Suprapubic skin (tissue), 4 donors: ENCODE results near the gene ABHD10. TPM values are rescaled to one million over a fixed set of nuclear protein-coding genes. Genes with fewer than 3 reads are reported as not detected.

Experiments
- DNase-seq, 2 donors: peaks; one replicate each; pipeline ENCODE4 v3.0.0-alpha.2; 2019; ENCODE audit warnings: low spot score in 2 of 2
- H3K27ac ChIP-seq: fragments of 200-600 bp; sonication (generic); one replicate; pipeline ENCODE4 v1.5.1; 2019
- H3K27me3 ChIP-seq: fragments of 200-600 bp; sonication (generic); one replicate; pipeline ENCODE4 v1.5.1; 2019
- H3K36me3 ChIP-seq: fragments of 200-600 bp; sonication (generic); one replicate; pipeline ENCODE4 v1.5.1; 2019
- H3K4me1 ChIP-seq: fragments of 200-600 bp; sonication (generic); one replicate; pipeline ENCODE4 v1.5.1; 2019
- H3K4me3 ChIP-seq: fragments of 200-600 bp; sonication (generic); one replicate; pipeline ENCODE4 v1.5.1; 2019; ENCODE audit warnings: mild to moderate bottlenecking
- H3K9me3 ChIP-seq: fragments of 200-600 bp; sonication (generic); one replicate; pipeline ENCODE4 v1.5.1; 2019
- CTCF ChIP-seq, 2 donors: fragments of 200-600 bp in 1 of 2; fragments of 450-650 bp in 1 of 2; sonication (generic) in 1 of 2; IDR thresholded peaks; one replicate each; pipeline ENCODE4 v1.5.1; 2016 to 2019; ENCODE audit warnings: antibody characterized with exemption in 2 of 2, mild to moderate bottlenecking in 1 of 2, moderate library complexity in 1 of 2
- EP300 ChIP-seq: sonication (generic); formaldehyde crosslinking; IDR thresholded peaks from one replicate; pipeline ENCODE4 v1.6.1; 2017; ENCODE audit warnings: antibody characterized with exemption
- POLR2A ChIP-seq, 2 donors: fragments of 450-650 bp; IDR thresholded peaks; one replicate each; pipeline ENCODE4 v1.6.1; 2017; ENCODE audit warnings: antibody characterized with exemption in 2 of 2, mild to moderate bottlenecking in 2 of 2, moderate library complexity in 2 of 2
- POLR2AphosphoS5 ChIP-seq, 3 donors: sonication (generic); formaldehyde crosslinking; IDR thresholded peaks; one replicate each; pipeline ENCODE4 v1.6.1; 2017; ENCODE audit warnings: antibody characterized with exemption in 3 of 3
- WGBS: methylation state at CpG from one replicate; pipeline ENCODE4 v1.1.5; 2018; 5-methylcytosine and 5-hydroxymethylcytosine counted together
- total RNA-seq, 4 donors: library from RNA; depleted of rRNA; stranded (reverse); fragments of >200 nt; gene quantifications; one replicate each; pipeline ENCODE4 v1.1.0, GENCODE V29; 2016

The ABHD10 gene
- total RNA-seq, 4 donors from 2014 or later, result 10.7 to 17.0 (median 12.7) TPM

GRCh38 chr3:112000966-112001365 lies 22.1 kb downstream of the ABHD10 start:
- WGBS, result 83% methylated on average over 2 of the region's 2 CpGs
- Histone ChIP-seq H3K27ac (no peak overlapping the region), H3K4me1 (peaks cover 11% of the 10 kb centered on the region), H3K27me3 (peaks cover 3% of the 10 kb centered on the region), H3K4me3 (no peak overlapping the region), H3K36me3 (no peaks in the 10 kb centered on the region), H3K9me3 (no peaks in the 10 kb centered on the region)
- no peak for DNase-seq
- TF ChIP-seq CTCF (IDR thresholded peaks at IDR 0.05) (no peak), POLR2AphosphoS5 (IDR thresholded peaks at IDR 0.05) (no peak), POLR2A (IDR thresholded peaks at IDR 0.05) (no peak), EP300 (no peak)

- Histone ChIP-seq H3K9me3 (no peaks in the 10 kb centered on the region), H3K27me3 (peaks cover 3% of the 10 kb centered on the region), H3K36me3 (no peaks in the 10 kb centered on the region), H3K27ac (no peak overlapping the region), H3K4me3 (no peak overlapping the region), H3K4me1 (peaks cover 11% of the 10 kb centered on the region)
- no peak for DNase-seq
- TF ChIP-seq POLR2A (IDR thresholded peaks at IDR 0.05) (no peak), POLR2AphosphoS5 (IDR thresholded peaks at IDR 0.05) (no peak), CTCF (IDR thresholded peaks at IDR 0.05) (no peak), EP300 (no peak)
- 95% methylated on average over 2 of the region's 2 CpGs for WGBS
Measured at GRCh38 chr3:112001526-112001925, 22.7 kb downstream of the ABHD10 start.

GRCh38 chr3:112002096-112002971 lies 23.5 kb downstream of the ABHD10 start:
- H3K4me1 ChIP-seq, result peaks cover 11% of the 10 kb centered on the region
- 84% methylated on average over 8 of the region's 8 CpGs for WGBS
- no peak overlapping the region for H3K27ac ChIP-seq
- DNase-seq, result no peak
- no peaks in the 10 kb centered on the region for H3K9me3 ChIP-seq
- H3K36me3 ChIP-seq, result no peaks in the 10 kb centered on the region
- TF ChIP-seq EP300, result no peak
- TF ChIP-seq POLR2AphosphoS5 (IDR thresholded peaks at IDR 0.05), result no peak
- TF ChIP-seq POLR2A (IDR thresholded peaks at IDR 0.05), result no peak
- no peak for TF ChIP-seq CTCF (IDR thresholded peaks at IDR 0.05)
- no peak overlapping the region for H3K4me3 ChIP-seq
- peaks cover 3% of the 10 kb centered on the region for H3K27me3 ChIP-seq

GRCh38 chr3:112003321-112004080 lies 24.7 kb downstream of the ABHD10 start:
- WGBS, result 68% methylated on average over 4 of the region's 4 CpGs
- Histone ChIP-seq H3K36me3 (no peaks in the 10 kb centered on the region), H3K4me3 (no peak overlapping the region), H3K27ac (no peak overlapping the region), H3K4me1 (peaks cover 10% of the 10 kb centered on the region), H3K27me3 (no peaks in the 10 kb centered on the region), H3K9me3 (no peaks in the 10 kb centered on the region)
- DNase-seq, result no peak
- no peak for TF ChIP-seq POLR2AphosphoS5 (IDR thresholded peaks at IDR 0.05)
- no peak for TF ChIP-seq CTCF (IDR thresholded peaks at IDR 0.05)
- no peak for TF ChIP-seq EP300
- no peak for TF ChIP-seq POLR2A (IDR thresholded peaks at IDR 0.05)

DNA sequence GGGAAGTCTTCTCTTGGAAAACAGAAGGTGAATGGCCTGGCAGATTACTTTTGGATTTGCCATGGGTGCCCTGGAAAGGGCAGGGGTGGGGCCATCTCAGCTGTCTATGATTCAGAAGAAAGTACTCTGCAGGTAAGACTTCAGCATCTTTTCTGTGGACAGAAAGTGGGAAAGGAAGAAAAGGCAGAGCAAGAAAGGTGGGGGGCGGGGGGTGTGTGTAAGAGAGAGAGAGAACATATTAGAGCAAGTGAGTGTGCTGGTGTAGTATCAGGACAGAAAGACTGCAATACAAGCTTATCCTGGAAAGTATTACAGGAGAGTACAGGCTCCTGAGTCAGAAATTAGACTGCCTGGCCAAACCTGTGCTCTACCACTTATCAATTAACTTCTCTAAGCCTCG lies 25.4 kb downstream of the ABHD10 start:
- H3K4me1 ChIP-seq, result peaks cover 3% of the 10 kb centered on the region
- H3K27me3 ChIP-seq, result no peaks in the 10 kb centered on the region
- DNase-seq, result no peak
- 86% methylated on average over 2 of the region's 2 CpGs for WGBS
- H3K4me3 ChIP-seq, result no peak overlapping the region
- H3K36me3 ChIP-seq, result no peaks in the 10 kb centered on the region
- no peak overlapping the region for H3K27ac ChIP-seq
- H3K9me3 ChIP-seq, result no peaks in the 10 kb centered on the region
- no peak for TF ChIP-seq POLR2A (IDR thresholded peaks at IDR 0.05)
- no peak for TF ChIP-seq POLR2AphosphoS5 (IDR thresholded peaks at IDR 0.05)
- no peak for TF ChIP-seq CTCF (IDR thresholded peaks at IDR 0.05)
- no peak for TF ChIP-seq EP300
